ENCODE measurements around the gene BEST1. TPM values are rescaled to one million over a fixed set of nuclear protein-coding genes. Genes with fewer than 3 reads are reported as not detected.

The BEST1 gene
- total and polyA plus RNA-seq, 2 of the 13 experiments (the other 11 are each of a cell fraction or from before 2014, with no cell fraction given), result 0.09 to 0.65 TPM

- no peak overlapping the region for H2AFZ ChIP-seq (ENCODE audit: low read length)
- ChIA-PET POLR2A (interaction anchor here (0.6 to 14.8 kb wide), 11 partner anchors 9 to 161 kb away, joined by 3 to 518 read pairs (median 43); partner anchors contain the start of genes BEST1 and FTH1), CTCF (ENCODE audit: low intra/inter-chr PET ratio, low total read pairs) (no interaction called here)
- peak overlapping the region; percentile 100 for H3K27ac ChIP-seq (ENCODE audit: extremely low read length, insufficient read depth, low read length)
- peaks cover 3% of the 10 kb centered on the region for H3K79me2 ChIP-seq (ENCODE audit: insufficient read depth, low read length)
- H3K4me3 ChIP-seq (replicated peaks in 1 of 3; ENCODE audit: insufficient read depth in 1 of 3, low read depth in 2 of 3, low read length in 3 of 3), result no peak overlapping the region
- peak overlapping the region; percentile 99 for H3K4me2 ChIP-seq (ENCODE audit: low read depth, low read length)
- in situ Hi-C loops (cut with HindIII; ENCODE audit: extremely low pct_ligation_motif_present, low pct_unique_long_range_greater_than_20kb), result no loop called here
- no peaks in the 10 kb centered on the region for H4K20me1 ChIP-seq (ENCODE audit: insufficient read depth, low read length)
- no peaks in the 10 kb centered on the region for H3K9me3 ChIP-seq (ENCODE audit: low read length)
- FAIRE-seq, result no peak
- peak overlapping the region; percentile 100; the same call in 1 of the 2 replicates for H3K9ac ChIP-seq (ENCODE audit: insufficient read depth, low read depth, low read length)
- 90% methylated on average over 15 of the region's 15 CpGs for WGBS (ENCODE audit: low lambda C conversion rate)
- BruUV-seq (replicated peaks), result no TSS peak
- peaks cover 96% of the 10 kb centered on the region for H3K4me1 ChIP-seq (ENCODE audit: insufficient read depth, low read length)
- intact Hi-C loops (cut with micrococcal nuclease; ENCODE audit: unreplicated experiment), result no loop called here
- no peak for DNase-seq (ENCODE audit: low spot score)
- ATAC-seq, result no peak
- H3K36me3 ChIP-seq (replicated peaks in 1 of 2; ENCODE audit: control insufficient read depth in 1 of 2, insufficient read depth in 2 of 2, low read length in 2 of 2), result no peaks in the 10 kb centered on the region
- H3K27me3 ChIP-seq (ENCODE audit: control insufficient read depth in 1 of 2, insufficient read depth in 2 of 2, low read length in 2 of 2), result no peaks in the 10 kb centered on the region; a peak in 1 of 5 replicates
- TF ChIP-seq ZBTB38 (CRISPR knock-in tag; IDR thresholded peaks at IDR 0.05) (peak; percentile 24; the same call in 1 of the 2 replicates), ZFP41 (CRISPR knock-in tag; IDR thresholded peaks at IDR 0.05; ENCODE audit: borderline replicate concordance) (0 out of 2 replicates have a peak, but pooled peaks have one; percentile 44), FIP1L1 (IDR thresholded peaks at IDR 0.05; ENCODE audit: borderline replicate concordance, insufficient read depth, low read depth, low read length) (no peak), THAP11 (CRISPR knock-in tag; IDR thresholded peaks at IDR 0.05) (no peak), NFATC3 (CRISPR knock-in tag; IDR thresholded peaks at IDR 0.05) (0 out of 2 replicates have a peak, but pooled peaks have one; percentile 27), SMC3 (IDR thresholded peaks at IDR 0.05; ENCODE audit: low read length) (no peak), ZNF773 (CRISPR knock-in tag; IDR thresholded peaks at IDR 0.05; ENCODE audit: borderline replicate concordance) (no peak), ZNF547 (CRISPR knock-in tag; IDR thresholded peaks at IDR 0.05) (0 out of 2 replicates have a peak, but pooled peaks have one; percentile 53), ZNF75D (CRISPR knock-in tag; IDR thresholded peaks at IDR 0.05; ENCODE audit: borderline replicate concordance) (no peak), ZNF749 (CRISPR knock-in tag; IDR thresholded peaks at IDR 0.05; ENCODE audit: borderline replicate concordance) (no peak), KLF6 (CRISPR knock-in tag; IDR thresholded peaks at IDR 0.05) (no peak), MTERF4 (CRISPR knock-in tag; IDR thresholded peaks at IDR 0.05) (0 out of 2 replicates have a peak, but pooled peaks have one; percentile 42), ZNF430 (CRISPR knock-in tag; IDR thresholded peaks at IDR 0.05) (0 out of 2 replicates have a peak, but pooled peaks have one; percentile 26)
- TF ChIP-seq, protein P1, sequence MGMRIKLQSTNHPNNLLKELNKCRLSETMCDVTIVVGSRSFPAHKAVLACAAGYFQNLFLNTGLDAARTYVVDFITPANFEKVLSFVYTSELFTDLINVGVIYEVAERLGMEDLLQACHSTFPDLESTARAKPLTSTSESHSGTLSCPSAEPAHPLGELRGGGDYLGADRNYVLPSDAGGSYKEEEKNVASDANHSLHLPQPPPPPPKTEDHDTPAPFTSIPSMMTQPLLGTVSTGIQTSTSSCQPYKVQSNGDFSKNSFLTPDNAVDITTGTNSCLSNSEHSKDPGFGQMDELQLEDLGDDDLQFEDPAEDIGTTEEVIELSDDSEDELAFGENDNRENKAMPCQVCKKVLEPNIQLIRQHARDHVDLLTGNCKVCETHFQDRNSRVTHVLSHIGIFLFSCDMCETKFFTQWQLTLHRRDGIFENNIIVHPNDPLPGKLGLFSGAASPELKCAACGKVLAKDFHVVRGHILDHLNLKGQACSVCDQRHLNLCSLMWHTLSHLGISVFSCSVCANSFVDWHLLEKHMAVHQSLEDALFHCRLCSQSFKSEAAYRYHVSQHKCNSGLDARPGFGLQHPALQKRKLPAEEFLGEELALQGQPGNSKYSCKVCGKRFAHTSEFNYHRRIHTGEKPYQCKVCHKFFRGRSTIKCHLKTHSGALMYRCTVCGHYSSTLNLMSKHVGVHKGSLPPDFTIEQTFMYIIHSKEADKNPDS (CRISPR knock-in tag; IDR thresholded peaks at IDR 0.05), result no peak
- TF ChIP-seq, protein P2, sequence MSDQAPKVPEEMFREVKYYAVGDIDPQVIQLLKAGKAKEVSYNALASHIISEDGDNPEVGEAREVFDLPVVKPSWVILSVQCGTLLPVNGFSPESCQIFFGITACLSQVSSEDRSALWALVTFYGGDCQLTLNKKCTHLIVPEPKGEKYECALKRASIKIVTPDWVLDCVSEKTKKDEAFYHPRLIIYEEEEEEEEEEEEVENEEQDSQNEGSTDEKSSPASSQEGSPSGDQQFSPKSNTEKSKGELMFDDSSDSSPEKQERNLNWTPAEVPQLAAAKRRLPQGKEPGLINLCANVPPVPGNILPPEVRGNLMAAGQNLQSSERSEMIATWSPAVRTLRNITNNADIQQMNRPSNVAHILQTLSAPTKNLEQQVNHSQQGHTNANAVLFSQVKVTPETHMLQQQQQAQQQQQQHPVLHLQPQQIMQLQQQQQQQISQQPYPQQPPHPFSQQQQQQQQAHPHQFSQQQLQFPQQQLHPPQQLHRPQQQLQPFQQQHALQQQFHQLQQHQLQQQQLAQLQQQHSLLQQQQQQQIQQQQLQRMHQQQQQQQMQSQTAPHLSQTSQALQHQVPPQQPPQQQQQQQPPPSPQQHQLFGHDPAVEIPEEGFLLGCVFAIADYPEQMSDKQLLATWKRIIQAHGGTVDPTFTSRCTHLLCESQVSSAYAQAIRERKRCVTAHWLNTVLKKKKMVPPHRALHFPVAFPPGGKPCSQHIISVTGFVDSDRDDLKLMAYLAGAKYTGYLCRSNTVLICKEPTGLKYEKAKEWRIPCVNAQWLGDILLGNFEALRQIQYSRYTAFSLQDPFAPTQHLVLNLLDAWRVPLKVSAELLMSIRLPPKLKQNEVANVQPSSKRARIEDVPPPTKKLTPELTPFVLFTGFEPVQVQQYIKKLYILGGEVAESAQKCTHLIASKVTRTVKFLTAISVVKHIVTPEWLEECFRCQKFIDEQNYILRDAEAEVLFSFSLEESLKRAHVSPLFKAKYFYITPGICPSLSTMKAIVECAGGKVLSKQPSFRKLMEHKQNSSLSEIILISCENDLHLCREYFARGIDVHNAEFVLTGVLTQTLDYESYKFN (CRISPR knock-in tag; conservative IDR thresholded peaks at IDR 0.05), result no peak
Observed at GRCh38 chr11:61975638-61976419, 25.7 kb downstream of the BEST1 start.
